Measurements from ENCODE around the gene CENPP. TPM values are rescaled to one million over a fixed set of nuclear protein-coding genes. Genes with fewer than 3 reads are reported as not detected.

Gene CENPP
- total RNA-seq, 4 donors from 2014 or later, result 0.37 to 7.1 (median 3.2) TPM

- intact Hi-C loops (cut with DNase I; ENCODE audit: low total_unique reads), result no loop called here
- in situ Hi-C loops (cut with MboI; ENCODE audit: low pct_ligation_motif_present in 1 of 4, low pct_unique_long_range_greater_than_20kb in 1 of 4, low sequenced_read_pairs in 3 of 4), result no loop called here
- TF ChIP-seq POLR2A (IDR thresholded peaks at IDR 0.05) (no peak), POLR2AphosphoS5 (IDR thresholded peaks at IDR 0.05) (no peak), CTCF (IDR thresholded peaks at IDR 0.05) (no peak), EP300 (IDR thresholded peaks at IDR 0.05; ENCODE audit: low read depth) (no peak)
- no peaks in the 10 kb centered on the region for H3K9me3 ChIP-seq
- H3K36me3 ChIP-seq, result no peaks in the 10 kb centered on the region
- no peak overlapping the region for H3K27ac ChIP-seq
- no peaks in the 10 kb centered on the region for H3K27me3 ChIP-seq
- peaks cover 0 to 4% (median 0%) of the 10 kb centered on the region in 4 donors for H3K4me1 ChIP-seq
- no peak overlapping the region for H3K4me3 ChIP-seq
- WGBS, 2 donors (ENCODE audit: low coverage in 1 of 2), result 50 to 64% methylated on average over 1 of the region's 1 CpG
- no peak for DNase-seq
Measured at GRCh38 chr9:92414566-92414965, 88.8 kb downstream of the CENPP start.

- H3K4me3 ChIP-seq, result no peak overlapping the region
- no peaks in the 10 kb centered on the region for H3K36me3 ChIP-seq
- H3K27ac ChIP-seq, result no peak overlapping the region
- in situ Hi-C loops (cut with MboI; ENCODE audit: low pct_ligation_motif_present in 1 of 4, low pct_unique_long_range_greater_than_20kb in 1 of 4, low sequenced_read_pairs in 3 of 4), result no loop called here
- TF ChIP-seq EP300 (IDR thresholded peaks at IDR 0.05; ENCODE audit: low read depth), result no peak
- no peak for TF ChIP-seq POLR2AphosphoS5 (IDR thresholded peaks at IDR 0.05)
- no peak for TF ChIP-seq POLR2A (IDR thresholded peaks at IDR 0.05)
- no peak for TF ChIP-seq CTCF (IDR thresholded peaks at IDR 0.05)
- DNase-seq, result no peak
- H3K27me3 ChIP-seq, result no peaks in the 10 kb centered on the region
- H3K9me3 ChIP-seq, result no peaks in the 10 kb centered on the region
- peaks cover 0 to 18% (median 0%) of the 10 kb centered on the region in 4 donors for H3K4me1 ChIP-seq
- WGBS, 2 donors (ENCODE audit: low coverage in 1 of 2), result 84 to 90% methylated on average over 2 of the region's 2 CpGs
- intact Hi-C loops (cut with DNase I; ENCODE audit: low total_unique reads), result no loop called here
Measured at GRCh38 chr9:92422611-92423338, 97.0 kb downstream of the CENPP start.

GRCh38 chr9:92423612-92424011 lies 97.9 kb downstream of the CENPP start:
- H3K36me3 ChIP-seq, result no peaks in the 10 kb centered on the region
- H3K27ac ChIP-seq, result peak overlapping the region in 1 of 4 donors; percentile 4
- H3K9me3 ChIP-seq, result no peaks in the 10 kb centered on the region
- in situ Hi-C loops (cut with MboI; ENCODE audit: low pct_ligation_motif_present in 1 of 4, low pct_unique_long_range_greater_than_20kb in 1 of 4, low sequenced_read_pairs in 3 of 4), result no loop called here
- no peak for TF ChIP-seq EP300 (IDR thresholded peaks at IDR 0.05; ENCODE audit: low read depth)
- no peak for TF ChIP-seq POLR2A (IDR thresholded peaks at IDR 0.05)
- TF ChIP-seq POLR2AphosphoS5 (IDR thresholded peaks at IDR 0.05), result no peak
- no peaks in the 10 kb centered on the region for H3K27me3 ChIP-seq
- 93 to 96% methylated on average over 2 of the region's 2 CpGs for WGBS, 2 donors (ENCODE audit: low coverage in 1 of 2)
- H3K4me1 ChIP-seq, result peaks cover 0 to 18% (median 0%) of the 10 kb centered on the region in 4 donors
- DNase-seq, result no peak
- intact Hi-C loops (cut with DNase I; ENCODE audit: low total_unique reads), result no loop called here
- peak overlapping the region in 1 of 4 donors; percentile 14 for H3K4me3 ChIP-seq

- no peaks in the 10 kb centered on the region for H3K27me3 ChIP-seq
- no peaks in the 10 kb centered on the region for H3K36me3 ChIP-seq
- H3K4me1 ChIP-seq, result peaks cover 0 to 18% (median 0%) of the 10 kb centered on the region in 4 donors
- H3K27ac ChIP-seq, result peak within 1 kb of the TSS in 3 of 4 donors; percentile 16 to 59 (median 30)
- in situ Hi-C loops (cut with MboI; ENCODE audit: low pct_ligation_motif_present in 1 of 4, low pct_unique_long_range_greater_than_20kb in 1 of 4, low sequenced_read_pairs in 3 of 4) (no loop called here), intact Hi-C loops (cut with DNase I; ENCODE audit: low total_unique reads) (no loop called here)
- H3K9me3 ChIP-seq, result no peaks in the 10 kb centered on the region
- WGBS, 2 donors (ENCODE audit: low coverage in 1 of 2), result 50 to 59% methylated on average over 1 of the region's 1 CpG
- no peak for DNase-seq
- TF ChIP-seq POLR2AphosphoS5 (IDR thresholded peaks at IDR 0.05) (no peak), POLR2A (IDR thresholded peaks at IDR 0.05) (no peak), EP300 (IDR thresholded peaks at IDR 0.05; ENCODE audit: low read depth) (no peak)
- peak within 1 kb of the TSS in 1 of 4 donors; percentile 14 for H3K4me3 ChIP-seq
Measured at GRCh38 chr9:92424340-92424739, 98.6 kb downstream of the CENPP start, which contains the start of gene OMD. TSS of gene OMD (minus strand) at chr9:92424471. CDS start at chr9:92417558, 6,913 bp downstream.

DNA sequence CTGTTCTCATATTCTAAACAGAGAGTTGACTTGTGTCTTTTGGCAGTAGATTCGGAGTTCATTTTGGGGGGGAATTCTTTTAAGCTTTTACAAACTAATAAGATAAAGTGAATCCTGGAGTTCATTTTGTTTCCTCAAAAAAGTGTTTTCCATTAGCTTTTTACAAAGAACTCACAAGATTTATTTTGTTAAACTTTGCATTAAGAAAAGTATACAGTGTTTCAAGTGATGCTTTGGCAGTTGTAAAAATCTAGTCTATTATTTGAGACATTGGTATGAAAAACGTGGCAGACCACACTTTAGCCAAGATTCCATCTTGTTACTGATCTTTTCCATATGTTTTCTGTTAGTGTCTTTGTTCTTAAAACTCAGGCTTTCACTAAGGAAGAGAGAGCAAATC lies 99.7 kb downstream of the CENPP start:
- intact Hi-C loops (cut with DNase I; ENCODE audit: low total_unique reads), result no loop called here

More for the DNA sequence above, 99.7 kb downstream of the CENPP start:
- Histone ChIP-seq H3K4me3 (no peak overlapping the region), H3K36me3 (no peaks in the 10 kb centered on the region), H3K9me3 (no peaks in the 10 kb centered on the region), H3K27me3 (no peaks in the 10 kb centered on the region), H3K4me1 (peaks cover 0 to 18% (median 0%) of the 10 kb centered on the region in 4 donors), H3K27ac (peak overlapping the region in 3 of 4 donors; percentile 16 to 59 (median 30))
- TF ChIP-seq EP300 (IDR thresholded peaks at IDR 0.05; ENCODE audit: low read depth) (no peak), POLR2AphosphoS5 (IDR thresholded peaks at IDR 0.05) (peak in 1 of 3 donors; percentile 30)
- in situ Hi-C loops (cut with MboI; ENCODE audit: low pct_ligation_motif_present in 1 of 4, low pct_unique_long_range_greater_than_20kb in 1 of 4, low sequenced_read_pairs in 3 of 4), result loop anchor here in 3 of 4 donors (25.0 kb wide), 2 partner anchors 88 to 288 kb away; partner anchors contain the start of genes CENPP (in 1 of the 3) and NOL8 (in 1 of the 3)
- DNase-seq, result no peak
- 47 to 62% methylated on average over 2 of the region's 2 CpGs for WGBS, 2 donors (ENCODE audit: low coverage in 1 of 2)

Data from transverse colon (tissue), 4 donors.